Measurements from ENCODE around the gene PIF1. TPM values are rescaled to one million over a fixed set of nuclear protein-coding genes. Genes with fewer than 3 reads are reported as not detected.

The PIF1 gene
- total RNA-seq, 1 experiment from 2014 or later = 34.9 TPM

DNA sequence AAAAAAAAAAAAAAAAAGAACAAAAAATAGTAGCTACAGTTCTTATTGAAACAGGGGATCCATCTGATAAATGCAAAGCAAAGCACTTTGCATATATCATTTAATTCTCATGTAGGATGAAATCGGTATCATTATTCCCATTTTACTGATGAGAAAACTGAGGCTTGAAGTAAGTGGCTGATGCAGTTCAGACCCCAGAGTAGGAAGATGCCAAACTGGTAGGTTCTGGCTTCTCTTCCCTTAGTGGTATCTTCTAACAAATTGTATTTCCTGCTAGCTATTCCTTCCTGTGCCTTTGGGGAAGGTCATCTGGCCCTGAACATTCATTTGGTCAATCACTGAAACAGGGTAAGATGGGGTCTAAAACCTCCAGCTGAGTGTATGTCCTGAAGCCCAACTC is 21.9 kb downstream of the PIF1 start:
- Histone ChIP-seq H3K27ac (ENCODE audit: low read depth, low read length) (no peak overlapping the region), H4K20me1 (ENCODE audit: insufficient read depth) (no peaks in the 10 kb centered on the region), H3K9me3 (ENCODE audit: control insufficient read depth in 1 of 2, insufficient read depth in 1 of 2, low read depth in 1 of 2, low read length in 2 of 2) (no peaks in the 10 kb centered on the region), H2AFZ (ENCODE audit: low read depth, low read length, poor library complexity, severe bottlenecking) (no peak overlapping the region), H3K27me3 (ENCODE audit: insufficient read depth, low read length) (no peaks in the 10 kb centered on the region), H3K4me3 (replicated peaks in 1 of 2; ENCODE audit: low read depth in 1 of 2, low read length in 2 of 2) (no peak overlapping the region), H3K4me1 (ENCODE audit: control insufficient read depth in 1 of 2, insufficient read depth in 2 of 2, low read length in 2 of 2) (peaks cover 9 to 21% of the 10 kb centered on the region in 2 experiments), H3K9me2 (ENCODE audit: insufficient read depth) (no peaks in the 10 kb centered on the region), H3K9ac (ENCODE audit: low read length) (no peak overlapping the region), H3K79me2 (ENCODE audit: insufficient read depth, low read length) (no peaks in the 10 kb centered on the region), H3K36me3 (ENCODE audit: control insufficient read depth in 1 of 2, insufficient read depth in 2 of 2, low read length in 2 of 2) (no peaks in the 10 kb centered on the region), H3K4me2 (ENCODE audit: low read length) (no peak overlapping the region)
- CTCF ChIA-PET = interaction anchor here (1.4 kb wide), 1 partner anchor 75 kb away, joined by 4 read pairs; no protein-coding TSS in a partner anchor
- RAD21 ChIA-PET (ENCODE audit: low non-redundant PET in 1 of 2, low total read pairs in 2 of 2, uncharacterized antibody in 2 of 2, unreplicated experiment in 2 of 2) = interaction anchor here in 1 of 2 experiments (0.7 kb wide), 1 partner anchor 12 kb away, joined by 3 read pairs; no protein-coding TSS in a partner anchor
- TF ChIP-seq POLR2AphosphoS5 (IDR thresholded peaks at IDR 0.05; ENCODE audit: low read depth, low read length) = no peak
- TF ChIP-seq TCF7L2 (IDR thresholded peaks at IDR 0.05; ENCODE audit: borderline replicate concordance, extremely low read depth, insufficient read depth, insufficient read length) = no peak
- TF ChIP-seq FOSL1 (IDR thresholded peaks at IDR 0.05; ENCODE audit: low read depth) = no peak
- TF ChIP-seq ELF1 (IDR thresholded peaks at IDR 0.05; ENCODE audit: borderline replicate concordance, low read depth) = no peak
- TF ChIP-seq EGR1 (IDR thresholded peaks at IDR 0.05; ENCODE audit: low read depth) = no peak
- no peak for TF ChIP-seq EZH2 (IDR thresholded peaks at IDR 0.05)
- TF ChIP-seq YY1 (IDR thresholded peaks at IDR 0.05; ENCODE audit: extremely low read depth, insufficient replicate concordance, low read depth, low read length) = no peak
- DNase-seq (ENCODE audit: low read depth, low spot score) = no peak
- ATAC-seq = no peak
- BruUV-seq (replicated peaks) = no TSS peak
- POLR2A ChIA-PET = no interaction called here
- intact Hi-C loops (cut with micrococcal nuclease) = no loop called here

DNA sequence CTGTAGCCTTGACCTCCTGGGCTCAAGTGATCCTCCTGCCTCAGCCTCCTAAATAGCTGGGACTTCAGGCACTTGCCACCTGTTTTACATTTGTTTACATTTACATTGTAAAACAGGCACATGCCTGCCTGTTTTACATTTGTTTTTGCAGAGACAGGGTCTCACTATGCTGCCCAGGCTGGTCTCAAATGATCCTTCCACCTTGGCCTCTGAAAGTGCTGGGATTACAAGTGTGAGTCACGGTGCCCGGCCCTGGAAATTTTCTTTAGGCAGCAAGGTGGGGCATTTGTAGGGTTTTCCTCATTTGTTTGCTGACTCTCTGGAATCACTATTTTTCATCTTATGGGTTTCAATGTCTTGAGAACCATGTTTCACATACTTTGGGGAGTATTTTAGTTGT is 25.0 kb downstream of the PIF1 start:
- H3K4me2 ChIP-seq (ENCODE audit: low read length) = peak overlapping the region; percentile 34
- no peak overlapping the region for H2AFZ ChIP-seq (ENCODE audit: low read depth, low read length, poor library complexity, severe bottlenecking)
- DNase-seq (ENCODE audit: low read depth, low spot score) (no peak), ATAC-seq (no peak)
- no peaks in the 10 kb centered on the region for H3K79me2 ChIP-seq (ENCODE audit: insufficient read depth, low read length)
- no peaks in the 10 kb centered on the region for H3K9me2 ChIP-seq (ENCODE audit: insufficient read depth)
- no TSS peak for BruUV-seq (replicated peaks)
- TF ChIP-seq EZH2 (IDR thresholded peaks at IDR 0.05) = no peak
- TF ChIP-seq SRF (IDR thresholded peaks at IDR 0.05; ENCODE audit: low read depth) = no peak
- TF ChIP-seq, protein P1, sequence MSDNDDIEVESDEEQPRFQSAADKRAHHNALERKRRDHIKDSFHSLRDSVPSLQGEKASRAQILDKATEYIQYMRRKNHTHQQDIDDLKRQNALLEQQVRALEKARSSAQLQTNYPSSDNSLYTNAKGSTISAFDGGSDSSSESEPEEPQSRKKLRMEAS (IDR thresholded peaks at IDR 0.05) = no peak
- TF ChIP-seq POLR2AphosphoS5 (IDR thresholded peaks at IDR 0.05; ENCODE audit: low read depth, low read length) = no peak
- TF ChIP-seq POLR2A (IDR thresholded peaks at IDR 0.05; ENCODE audit: borderline replicate concordance, extremely low read depth, insufficient read depth, insufficient read length) = no peak
- TF ChIP-seq EZH2phosphoT487 (IDR thresholded peaks at IDR 0.05; ENCODE audit: borderline replicate concordance) = no peak
- TF ChIP-seq JUND (IDR thresholded peaks at IDR 0.05) = no peak
- TF ChIP-seq ZNF274 (IDR thresholded peaks at IDR 0.05; ENCODE audit: low read depth, low read length) = no peak
- TF ChIP-seq ZFX (IDR thresholded peaks at IDR 0.05) = no peak
- TF ChIP-seq, protein P2, sequence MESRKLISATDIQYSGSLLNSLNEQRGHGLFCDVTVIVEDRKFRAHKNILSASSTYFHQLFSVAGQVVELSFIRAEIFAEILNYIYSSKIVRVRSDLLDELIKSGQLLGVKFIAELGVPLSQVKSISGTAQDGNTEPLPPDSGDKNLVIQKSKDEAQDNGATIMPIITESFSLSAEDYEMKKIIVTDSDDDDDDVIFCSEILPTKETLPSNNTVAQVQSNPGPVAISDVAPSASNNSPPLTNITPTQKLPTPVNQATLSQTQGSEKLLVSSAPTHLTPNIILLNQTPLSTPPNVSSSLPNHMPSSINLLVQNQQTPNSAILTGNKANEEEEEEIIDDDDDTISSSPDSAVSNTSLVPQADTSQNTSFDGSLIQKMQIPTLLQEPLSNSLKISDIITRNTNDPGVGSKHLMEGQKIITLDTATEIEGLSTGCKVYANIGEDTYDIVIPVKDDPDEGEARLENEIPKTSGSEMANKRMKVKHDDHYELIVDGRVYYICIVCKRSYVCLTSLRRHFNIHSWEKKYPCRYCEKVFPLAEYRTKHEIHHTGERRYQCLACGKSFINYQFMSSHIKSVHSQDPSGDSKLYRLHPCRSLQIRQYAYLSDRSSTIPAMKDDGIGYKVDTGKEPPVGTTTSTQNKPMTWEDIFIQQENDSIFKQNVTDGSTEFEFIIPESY (IDR thresholded peaks at IDR 0.05; ENCODE audit: extremely low read depth, insufficient replicate concordance, low read length) = no peak
- TF ChIP-seq FOSL1 (IDR thresholded peaks at IDR 0.05; ENCODE audit: low read depth) = no peak
- TF ChIP-seq, protein P3, sequence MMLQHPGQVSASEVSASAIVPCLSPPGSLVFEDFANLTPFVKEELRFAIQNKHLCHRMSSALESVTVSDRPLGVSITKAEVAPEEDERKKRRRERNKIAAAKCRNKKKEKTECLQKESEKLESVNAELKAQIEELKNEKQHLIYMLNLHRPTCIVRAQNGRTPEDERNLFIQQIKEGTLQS (IDR thresholded peaks at IDR 0.05) = no peak
- peaks cover 9 to 21% of the 10 kb centered on the region in 2 experiments for H3K4me1 ChIP-seq (ENCODE audit: control insufficient read depth in 1 of 2, insufficient read depth in 2 of 2, low read length in 2 of 2)
- no peaks in the 10 kb centered on the region for H3K27me3 ChIP-seq (ENCODE audit: insufficient read depth, low read length)
- no peaks in the 10 kb centered on the region for H3K9me3 ChIP-seq (ENCODE audit: control insufficient read depth in 1 of 2, insufficient read depth in 1 of 2, low read depth in 1 of 2, low read length in 2 of 2)
- intact Hi-C loops (cut with micrococcal nuclease) = no loop called here
- no peak overlapping the region for H3K4me3 ChIP-seq (replicated peaks in 1 of 2; ENCODE audit: low read depth in 1 of 2, low read length in 2 of 2)
- no peak overlapping the region for H3K27ac ChIP-seq (ENCODE audit: low read depth, low read length)
- H3K9ac ChIP-seq (ENCODE audit: low read length) = no peak overlapping the region
- POLR2A ChIA-PET = no interaction called here
- no peaks in the 10 kb centered on the region for H4K20me1 ChIP-seq (ENCODE audit: insufficient read depth)
- RAD21 ChIA-PET (ENCODE audit: low non-redundant PET in 1 of 2, low total read pairs in 2 of 2, uncharacterized antibody in 2 of 2, unreplicated experiment in 2 of 2) = no interaction called here
- CTCF ChIA-PET = interaction anchor here (2.3 kb wide), 1 partner anchor 9 kb away, joined by 14 read pairs; no protein-coding TSS in a partner anchor
- H3K36me3 ChIP-seq (ENCODE audit: control insufficient read depth in 1 of 2, insufficient read depth in 2 of 2, low read length in 2 of 2) = no peaks in the 10 kb centered on the region

Data from HCT116 (cell line).